ENCODE measurements around the gene SLC38A1. TPM values are rescaled to one million over a fixed set of nuclear protein-coding genes. Genes with fewer than 3 reads are reported as not detected.

The SLC38A1 gene
- total and polyA plus RNA-seq, 3 experiments from 2014 or later: 233 to 252 (median 242) TPM

DNA sequence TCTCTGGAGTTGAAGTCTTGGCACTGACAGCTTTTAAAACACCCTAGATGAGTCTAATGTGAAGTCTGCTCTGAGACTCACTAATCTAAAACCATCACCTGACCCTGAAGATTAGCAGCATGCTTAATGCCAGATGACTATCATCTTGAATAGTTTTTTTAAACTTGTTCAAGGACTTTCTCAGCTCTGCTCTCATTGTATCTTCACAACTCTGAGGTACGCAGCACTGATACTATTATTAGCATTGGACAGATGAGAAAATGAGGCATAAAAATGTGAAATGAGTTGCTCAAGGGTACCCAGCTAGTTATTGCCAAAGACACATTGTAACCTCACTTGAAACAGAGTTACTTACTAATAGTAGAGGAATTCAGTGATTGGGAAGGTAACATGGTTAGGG lies 4.8 kb downstream of the SLC38A1 start:
- Histone ChIP-seq H3K27me3 (ENCODE audit: insufficient read depth, low read length, poor library complexity, severe bottlenecking) (no peaks in the 10 kb centered on the region), H3K4me1 (ENCODE audit: insufficient read depth, low read length) (peaks cover 71% of the 10 kb centered on the region), H3K36me3 (ENCODE audit: insufficient read depth, low read length) (no peaks in the 10 kb centered on the region), H3K27ac (ENCODE audit: low read depth, low read length) (no peak overlapping the region), H3K9me3 (ENCODE audit: low read length) (no peaks in the 10 kb centered on the region), H3K4me3 (ENCODE audit: low read length) (no peak overlapping the region)
- POLR2A ChIA-PET: interaction anchor here (0.9 to 1.5 kb wide), 2 partner anchors 40 to 46 kb away, joined by 4 to 5 read pairs; no protein-coding TSS in a partner anchor
- peak overlapping the region; percentile 40 to 86 (median 66) for H3K4me3 Mint-ChIP-seq
- peak overlapping the region in 6 of 8 donors; percentile 42 to 86 (median 77) for H3K27ac Mint-ChIP-seq
- H3K9me3 Mint-ChIP-seq: no peaks in the 10 kb centered on the region
- no peak for DNase-seq
- peaks cover 0 to 17% (median 0%) of the 10 kb centered on the region in 3 donors for H3K4me1 Mint-ChIP-seq
- H3K27me3 Mint-ChIP-seq: peaks cover 0 to 11% of the 10 kb centered on the region in 2 donors
- H3K36me3 Mint-ChIP-seq: peaks cover 0 to 24% (median 5%) of the 10 kb centered on the region in 3 donors
- CTCF ChIA-PET: interaction anchor here (1.1 kb wide), 1 partner anchor 46 kb away, joined by 4 read pairs; no protein-coding TSS in a partner anchor

DNA sequence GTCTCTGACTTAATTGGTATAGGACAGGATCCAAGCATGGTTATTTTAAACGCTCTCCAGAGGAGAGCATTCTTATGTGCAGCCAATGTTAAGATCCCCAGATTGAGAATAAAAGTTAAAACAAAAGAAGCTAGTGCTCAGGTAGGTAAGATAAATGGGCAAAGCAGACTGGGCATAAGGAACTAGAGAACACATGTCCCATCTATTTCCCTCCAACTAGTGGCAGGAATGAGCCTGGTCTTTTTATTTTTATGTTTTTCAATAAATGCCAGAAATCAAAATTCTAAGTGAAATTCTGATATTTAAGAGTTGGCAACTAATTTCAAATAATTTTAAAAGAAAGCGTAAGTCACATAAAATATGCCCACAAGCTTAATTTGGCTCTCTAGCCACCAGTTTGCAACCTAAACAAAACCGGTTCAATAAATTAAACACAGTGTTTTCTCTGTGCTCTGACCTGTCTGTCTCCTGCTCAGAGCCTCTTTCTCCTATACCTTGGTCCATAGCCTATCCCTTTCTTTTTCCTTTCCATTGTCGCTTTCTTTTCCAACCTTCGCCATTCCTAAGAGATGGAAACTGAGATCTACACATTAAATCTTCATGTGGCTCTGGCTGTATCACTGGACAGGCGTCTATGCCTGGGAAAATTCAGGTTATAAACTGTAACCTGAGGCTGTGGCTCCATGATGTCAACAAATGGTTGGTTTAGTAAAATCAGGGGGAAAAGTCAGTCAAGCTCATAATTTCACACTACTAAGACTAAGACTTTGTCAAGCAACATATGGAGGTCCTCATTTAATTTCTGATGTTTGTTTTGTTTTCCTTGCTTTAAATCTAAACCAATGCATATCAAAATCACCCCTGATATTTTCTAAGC lies 5.5 kb downstream of the SLC38A1 start:
- Mint-ChIP-seq H3K9me3 (no peaks in the 10 kb centered on the region), H3K27me3 (peaks cover 0 to 7% of the 10 kb centered on the region in 2 donors), H3K27ac (peak overlapping the region in 7 of 8 donors; percentile 8 to 87 (median 75)), H3K4me3 (peak overlapping the region; percentile 55 to 86 (median 67)), H3K4me1 (peaks cover 0 to 23% (median 0%) of the 10 kb centered on the region in 3 donors), H3K36me3 (peaks cover 0 to 27% (median 5%) of the 10 kb centered on the region in 3 donors)
- DNase-seq: no peak
- Histone ChIP-seq H3K36me3 (ENCODE audit: insufficient read depth, low read length) (no peaks in the 10 kb centered on the region), H3K4me3 (ENCODE audit: low read length) (no peak overlapping the region), H3K4me1 (ENCODE audit: insufficient read depth, low read length) (peaks cover 77% of the 10 kb centered on the region), H3K27me3 (ENCODE audit: insufficient read depth, low read length, poor library complexity, severe bottlenecking) (no peaks in the 10 kb centered on the region), H3K27ac (ENCODE audit: low read depth, low read length) (no peak overlapping the region), H3K9me3 (ENCODE audit: low read length) (no peaks in the 10 kb centered on the region)
- ChIA-PET CTCF (interaction anchor here (1.1 kb wide), 1 partner anchor 45 kb away, joined by 4 read pairs; no protein-coding TSS in a partner anchor), POLR2A (interaction anchor here (0.5 to 1.5 kb wide), 5 partner anchors 39 to 107 kb away, joined by 3 to 5 read pairs (median 3); no protein-coding TSS in a partner anchor)

- peaks cover 94% of the 10 kb centered on the region for H3K4me1 ChIP-seq (ENCODE audit: insufficient read depth, low read length)
- H3K4me3 Mint-ChIP-seq: peak overlapping the region in 4 of 7 donors; percentile 6 to 64 (median 58)
- H3K27me3 ChIP-seq (ENCODE audit: insufficient read depth, low read length, poor library complexity, severe bottlenecking): no peaks in the 10 kb centered on the region
- peaks cover 11% of the 10 kb centered on the region for H3K36me3 ChIP-seq (ENCODE audit: insufficient read depth, low read length)
- H3K4me3 ChIP-seq (ENCODE audit: low read length): no peak overlapping the region
- no peak for DNase-seq
- H3K27ac ChIP-seq (ENCODE audit: low read depth, low read length): no peak overlapping the region
- H3K36me3 Mint-ChIP-seq: peaks cover 0 to 42% (median 13%) of the 10 kb centered on the region in 3 donors
- H3K9me3 ChIP-seq (ENCODE audit: low read length): no peaks in the 10 kb centered on the region
- peaks cover 0 to 40% (median 0%) of the 10 kb centered on the region in 3 donors for H3K4me1 Mint-ChIP-seq
- CTCF ChIA-PET: interaction anchor here (1.4 kb wide), 1 partner anchor 95 kb away, joined by 3 read pairs; no protein-coding TSS in a partner anchor
- peak overlapping the region in 2 of 8 donors; percentile 57 to 84 for H3K27ac Mint-ChIP-seq
- no peaks in the 10 kb centered on the region for H3K9me3 Mint-ChIP-seq
- POLR2A ChIA-PET: interaction anchor here (0.6 to 0.8 kb wide), 2 partner anchors 40 to 46 kb away, joined by 3 read pairs; no protein-coding TSS in a partner anchor
- no peaks in the 10 kb centered on the region for H3K27me3 Mint-ChIP-seq
Observed at GRCh38 chr12:46261646-46262045, 7.2 kb downstream of the SLC38A1 start.

DNA sequence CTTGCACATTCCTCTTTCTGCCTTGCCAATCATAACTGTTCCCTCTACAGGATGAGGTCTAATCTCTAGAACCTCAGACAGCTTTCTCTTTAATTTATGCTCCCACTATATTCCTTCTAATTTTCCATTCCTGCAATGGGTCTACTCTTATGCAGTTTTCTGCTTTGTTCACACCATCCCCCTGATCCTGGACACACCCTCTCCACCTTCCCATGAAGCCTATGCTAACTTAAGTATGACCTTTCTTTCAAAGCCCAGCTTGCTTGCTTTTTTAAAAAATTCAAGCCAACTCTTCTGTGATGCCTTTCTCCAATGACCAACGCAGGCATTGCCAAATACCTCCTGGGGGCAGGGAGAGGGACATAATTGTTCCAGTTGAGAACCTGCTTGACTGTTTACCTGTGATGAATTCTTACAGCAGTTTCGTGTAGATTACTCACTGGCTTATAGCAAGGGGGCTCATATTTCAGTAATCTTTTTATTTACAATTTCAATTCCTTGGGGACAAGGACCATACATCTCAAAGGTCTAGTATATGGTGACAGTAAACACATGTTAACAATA lies 7.8 kb downstream of the SLC38A1 start:
- Mint-ChIP-seq H3K9me3 (no peaks in the 10 kb centered on the region), H3K36me3 (peaks cover 0 to 47% (median 17%) of the 10 kb centered on the region in 3 donors), H3K27me3 (peaks cover 0 to 1% of the 10 kb centered on the region in 2 donors), H3K27ac (no peak overlapping the region), H3K4me3 (no peak overlapping the region), H3K4me1 (peaks cover 0 to 46% (median 0%) of the 10 kb centered on the region in 3 donors)
- CTCF ChIA-PET: interaction anchor here (1.4 kb wide), 1 partner anchor 94 kb away, joined by 3 read pairs; no protein-coding TSS in a partner anchor
- Histone ChIP-seq H3K27ac (ENCODE audit: low read depth, low read length) (no peak overlapping the region), H3K36me3 (ENCODE audit: insufficient read depth, low read length) (peaks cover 11% of the 10 kb centered on the region), H3K27me3 (ENCODE audit: insufficient read depth, low read length, poor library complexity, severe bottlenecking) (no peaks in the 10 kb centered on the region), H3K4me3 (ENCODE audit: low read length) (no peak overlapping the region), H3K4me1 (ENCODE audit: insufficient read depth, low read length) (peaks cover 93% of the 10 kb centered on the region), H3K9me3 (ENCODE audit: low read length) (no peaks in the 10 kb centered on the region)
- POLR2A ChIA-PET: interaction anchor here (0.6 to 0.8 kb wide), 2 partner anchors 39 to 46 kb away, joined by 3 read pairs; no protein-coding TSS in a partner anchor
- no peak for DNase-seq

DNA sequence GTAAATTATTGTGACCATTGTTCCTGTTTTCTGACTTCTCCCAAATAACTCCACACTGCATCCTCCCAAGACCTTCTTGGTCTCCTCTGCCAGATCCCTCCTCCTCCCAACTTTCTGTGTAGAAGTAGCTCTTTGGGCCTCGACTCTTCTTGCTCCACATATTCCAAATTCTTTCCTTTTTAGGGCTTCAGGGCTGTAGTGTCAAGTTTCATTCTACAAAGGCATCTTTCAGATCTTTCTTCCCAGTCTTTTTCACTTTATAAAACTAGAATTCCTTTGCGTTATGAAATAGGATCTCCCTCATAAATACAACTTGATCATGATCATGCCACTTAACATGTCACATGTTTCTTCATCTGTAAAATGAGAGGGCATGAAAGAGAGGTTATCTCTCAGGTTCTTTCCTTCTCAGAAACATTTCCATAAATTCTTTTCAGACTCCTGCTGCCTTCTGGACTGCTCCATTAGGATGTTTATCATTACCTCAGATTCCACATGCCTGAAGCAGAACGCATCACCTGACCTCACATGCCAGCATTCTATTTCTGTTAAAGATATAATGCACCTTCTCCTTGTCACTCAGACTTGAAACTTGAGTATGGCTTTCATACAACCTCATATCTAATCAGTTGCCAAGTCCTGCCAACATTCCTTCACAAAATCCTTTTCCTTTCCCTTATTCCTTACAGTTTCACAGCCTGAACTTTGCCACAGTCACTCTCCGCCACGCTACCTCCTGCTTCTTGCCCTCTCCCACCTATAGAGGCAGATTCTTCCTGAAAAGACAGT lies 8.5 kb downstream of the SLC38A1 start:
- Mint-ChIP-seq H3K4me1 (peaks cover 0 to 53% (median 6%) of the 10 kb centered on the region in 3 donors), H3K27ac (no peak overlapping the region), H3K27me3 (peaks cover 0 to 1% of the 10 kb centered on the region in 2 donors), H3K36me3 (peaks cover 0 to 51% (median 18%) of the 10 kb centered on the region in 3 donors), H3K4me3 (no peak overlapping the region), H3K9me3 (no peaks in the 10 kb centered on the region)
- H3K27me3 ChIP-seq (ENCODE audit: insufficient read depth, low read length, poor library complexity, severe bottlenecking): no peaks in the 10 kb centered on the region
- H3K4me3 ChIP-seq (ENCODE audit: low read length): no peak overlapping the region
- no peaks in the 10 kb centered on the region for H3K9me3 ChIP-seq (ENCODE audit: low read length)
- DNase-seq: no peak
- H3K4me1 ChIP-seq (ENCODE audit: insufficient read depth, low read length): peaks cover 93% of the 10 kb centered on the region
- ChIA-PET POLR2A (interaction anchor here (1.3 kb wide), 1 partner anchor 10 kb away, joined by 5 read pairs; the partner anchor contains the start of gene SLC38A1), CTCF (interaction anchor here (1.4 kb wide), 1 partner anchor 43 kb away, joined by 3 read pairs; no protein-coding TSS in a partner anchor)
- H3K27ac ChIP-seq (ENCODE audit: low read depth, low read length): no peak overlapping the region
- peaks cover 11% of the 10 kb centered on the region for H3K36me3 ChIP-seq (ENCODE audit: insufficient read depth, low read length)

DNA sequence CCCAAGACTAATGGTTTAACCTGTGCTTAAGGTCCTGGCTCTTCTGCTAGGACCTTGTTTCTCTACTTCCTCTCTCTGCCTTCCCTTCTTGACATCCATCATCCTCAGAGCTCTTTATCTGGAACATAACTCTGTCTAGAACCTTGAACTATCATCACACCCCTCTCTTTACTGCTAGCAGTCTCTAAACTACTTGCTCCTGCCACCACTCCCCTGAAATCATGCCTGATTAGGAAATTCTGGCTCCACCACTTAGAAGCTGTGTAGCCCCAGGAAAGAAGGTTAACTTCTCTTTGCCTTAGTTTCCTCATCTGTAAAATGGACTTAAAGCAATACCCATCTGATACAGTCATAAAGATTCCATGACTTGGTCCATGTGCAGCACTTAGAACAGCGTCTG lies 9.1 kb downstream of the SLC38A1 start:
- no peak for DNase-seq
- CTCF ChIA-PET: interaction anchor here (1.4 kb wide), 1 partner anchor 44 kb away, joined by 3 read pairs; no protein-coding TSS in a partner anchor
- Mint-ChIP-seq H3K4me1 (peaks cover 0 to 56% (median 12%) of the 10 kb centered on the region in 3 donors), H3K27me3 (peaks cover 0 to 1% of the 10 kb centered on the region in 2 donors), H3K27ac (no peak overlapping the region), H3K4me3 (no peak overlapping the region), H3K36me3 (peaks cover 0 to 56% (median 18%) of the 10 kb centered on the region in 3 donors), H3K9me3 (no peaks in the 10 kb centered on the region)
- Histone ChIP-seq H3K9me3 (ENCODE audit: low read length) (no peaks in the 10 kb centered on the region), H3K36me3 (ENCODE audit: insufficient read depth, low read length) (peaks cover 11% of the 10 kb centered on the region), H3K4me3 (ENCODE audit: low read length) (no peak overlapping the region), H3K27me3 (ENCODE audit: insufficient read depth, low read length, poor library complexity, severe bottlenecking) (no peaks in the 10 kb centered on the region), H3K27ac (ENCODE audit: low read depth, low read length) (no peak overlapping the region), H3K4me1 (ENCODE audit: insufficient read depth, low read length) (peaks cover 88% of the 10 kb centered on the region)
- POLR2A ChIA-PET: interaction anchor here (1.3 kb wide), 1 partner anchor 10 kb away, joined by 5 read pairs; the partner anchor contains the start of gene SLC38A1

GRCh38 chr12:46259071-46259470 lies 9.8 kb downstream of the SLC38A1 start:
- H3K36me3 ChIP-seq (ENCODE audit: insufficient read depth, low read length): peaks cover 14% of the 10 kb centered on the region
- H3K4me1 ChIP-seq (ENCODE audit: insufficient read depth, low read length): peaks cover 84% of the 10 kb centered on the region
- Mint-ChIP-seq H3K4me1 (peaks cover 0 to 60% (median 18%) of the 10 kb centered on the region in 3 donors), H3K4me3 (peak overlapping the region in 1 of 7 donors; percentile 45), H3K9me3 (no peaks in the 10 kb centered on the region), H3K27me3 (peaks cover 0 to 1% of the 10 kb centered on the region in 2 donors), H3K27ac (no peak overlapping the region), H3K36me3 (peaks cover 4 to 60% (median 22%) of the 10 kb centered on the region in 3 donors)
- no peak overlapping the region for H3K27ac ChIP-seq (ENCODE audit: low read depth, low read length)
- DNase-seq: no peak
- H3K9me3 ChIP-seq (ENCODE audit: low read length): no peaks in the 10 kb centered on the region
- ChIA-PET CTCF (interaction anchor here (1.4 kb wide), 1 partner anchor 44 kb away, joined by 3 read pairs; no protein-coding TSS in a partner anchor), POLR2A (interaction anchor here (1.3 kb wide), 1 partner anchor 11 kb away, joined by 5 read pairs; the partner anchor contains the start of gene SLC38A1)
- no peaks in the 10 kb centered on the region for H3K27me3 ChIP-seq (ENCODE audit: insufficient read depth, low read length, poor library complexity, severe bottlenecking)
- H3K4me3 ChIP-seq (ENCODE audit: low read length): no peak overlapping the region
